DMS114 treated with DMSO at 0.1 percent for 48 hours (cell line): ENCODE data around the gene BPIFA1.

ENCODE experiments used
- DNase-seq: peaks from one replicate; lab custom pipeline; 2025; ENCODE audit not compliant: unreplicated experiment; lab: John Stamatoyannopoulos, UW

The BPIFA1 gene

DNA sequence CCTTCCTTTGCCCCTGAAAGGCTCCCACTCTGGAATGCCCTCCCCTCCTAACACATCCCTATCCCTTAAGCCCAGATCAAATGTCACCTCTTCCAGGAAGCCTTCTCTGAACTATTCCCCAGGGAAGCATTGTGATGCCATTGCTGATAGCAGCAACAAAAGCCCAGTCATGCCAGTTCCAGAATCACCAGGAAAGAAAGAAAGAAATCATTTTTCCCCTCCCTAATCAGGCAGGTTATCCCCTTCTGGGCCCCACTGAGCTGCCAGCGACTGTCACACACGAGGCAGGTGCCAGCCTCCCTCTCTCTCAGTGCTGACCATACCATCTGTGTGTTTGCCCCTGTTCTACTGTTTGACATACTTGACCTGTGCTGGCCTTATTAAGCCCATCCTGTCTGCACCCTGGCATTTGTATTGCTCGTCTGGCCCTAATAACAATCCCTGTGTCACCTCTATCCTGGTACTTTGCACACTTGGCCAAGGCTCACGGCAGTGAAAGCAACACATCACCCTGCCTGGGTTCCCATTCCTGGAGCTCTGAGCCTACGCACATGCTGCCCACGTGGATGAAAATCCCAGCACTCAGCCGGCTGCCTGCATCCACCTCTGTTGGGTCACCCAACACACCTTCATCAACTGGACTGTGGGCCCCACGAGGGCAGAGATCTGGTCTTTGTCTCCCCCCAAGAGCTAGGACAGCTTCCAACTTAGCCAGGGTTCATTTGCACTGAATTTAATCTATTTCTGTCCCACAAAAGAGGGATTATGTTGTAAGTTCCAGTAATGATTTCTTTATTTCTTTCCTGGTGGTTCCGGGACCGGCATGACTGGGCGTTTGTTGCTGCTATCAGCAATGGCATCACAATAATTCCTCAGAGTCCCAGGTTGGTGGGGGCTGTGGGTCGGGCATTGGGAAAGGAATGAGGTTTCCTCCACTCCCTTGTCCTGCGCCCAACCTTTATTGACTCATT lies 42.0 kb downstream of the BPIFA1 start:
- no peak for DNase-seq

DNA sequence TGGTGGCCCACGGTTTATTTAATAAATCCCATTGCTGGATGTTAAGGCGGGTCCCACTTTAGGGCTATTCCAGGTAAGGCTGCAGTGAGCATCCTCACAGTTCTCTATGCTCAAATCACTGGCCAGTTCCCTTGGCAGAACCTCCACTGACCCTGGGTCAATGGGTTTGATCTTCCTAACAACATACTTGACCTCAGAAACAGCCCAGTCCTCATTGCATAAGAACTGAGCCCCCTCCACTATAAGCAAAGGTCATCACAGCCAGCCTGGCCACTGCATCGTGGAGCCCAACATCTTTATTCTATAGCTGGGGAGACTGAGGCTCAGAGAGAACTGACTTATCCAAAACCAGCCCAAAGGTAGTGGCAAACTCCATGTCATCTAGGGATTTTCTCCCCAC lies 42.9 kb downstream of the BPIFA1 start:
- no peak for DNase-seq

DNA sequence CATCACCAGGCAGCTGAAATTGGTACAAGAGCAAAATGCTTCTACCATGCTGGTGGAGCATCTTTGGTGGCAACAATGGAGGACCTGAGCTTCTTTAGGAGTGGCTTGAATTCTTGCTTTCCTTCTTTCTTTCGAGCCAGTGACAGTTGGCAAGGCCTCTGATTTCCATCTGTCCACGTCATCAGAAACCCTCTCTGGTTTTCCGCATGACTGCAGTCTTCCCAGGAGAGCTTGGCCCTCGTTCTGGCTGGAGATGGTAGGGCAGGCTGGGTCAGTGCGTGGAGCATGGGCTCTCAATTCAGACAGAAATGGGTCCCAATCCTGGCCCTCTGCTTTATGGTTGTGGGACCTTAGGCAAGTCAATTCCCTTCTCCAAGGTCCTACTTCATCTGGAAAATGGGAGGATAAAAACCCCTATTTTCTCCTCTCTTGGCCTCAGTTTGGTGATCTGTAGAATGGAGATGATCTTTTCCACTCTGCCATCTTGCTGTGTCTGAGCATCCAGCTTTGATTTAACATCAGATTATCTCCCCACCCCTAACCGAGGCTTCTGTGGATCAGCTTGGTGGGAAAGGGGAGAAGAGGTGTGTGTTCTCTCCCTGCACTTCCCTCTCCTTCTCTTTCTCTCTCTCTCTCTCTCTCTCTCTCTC lies 43.6 kb downstream of the BPIFA1 start:
- DNase-seq: no peak

DNA sequence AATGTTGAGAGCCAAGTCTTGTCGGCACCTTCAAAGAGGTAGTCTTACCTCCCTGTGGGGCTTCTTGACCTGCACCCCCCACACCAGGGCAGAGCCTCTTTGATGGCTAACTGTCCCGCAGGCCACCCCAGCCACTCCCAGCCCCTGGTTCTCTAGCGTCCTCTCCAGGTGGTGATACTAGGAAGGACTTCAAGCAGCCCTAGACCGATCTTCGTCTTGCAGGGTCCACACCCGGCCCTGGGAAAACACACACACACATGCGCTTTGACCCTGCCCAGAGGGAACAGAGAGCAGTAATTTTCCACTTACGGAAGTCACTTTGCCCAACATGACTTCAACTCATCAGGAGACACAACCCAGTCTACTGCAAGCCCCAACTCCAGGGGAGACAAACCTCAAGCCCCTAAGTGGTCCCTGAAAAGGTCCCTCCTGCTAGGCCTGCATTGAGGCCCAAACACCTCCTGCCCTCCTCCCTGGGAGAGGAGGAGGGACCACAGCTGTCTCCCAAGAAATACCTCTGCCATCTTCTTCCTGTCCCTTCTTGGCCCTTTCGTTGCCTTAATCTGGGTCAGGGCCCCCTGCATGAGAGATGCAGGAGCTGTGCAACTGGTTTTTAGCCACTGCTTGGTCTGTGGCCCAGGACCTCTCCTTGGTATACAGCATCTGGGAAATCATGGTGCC lies 44.3 kb downstream of the BPIFA1 start:
- no peak for DNase-seq

DNA sequence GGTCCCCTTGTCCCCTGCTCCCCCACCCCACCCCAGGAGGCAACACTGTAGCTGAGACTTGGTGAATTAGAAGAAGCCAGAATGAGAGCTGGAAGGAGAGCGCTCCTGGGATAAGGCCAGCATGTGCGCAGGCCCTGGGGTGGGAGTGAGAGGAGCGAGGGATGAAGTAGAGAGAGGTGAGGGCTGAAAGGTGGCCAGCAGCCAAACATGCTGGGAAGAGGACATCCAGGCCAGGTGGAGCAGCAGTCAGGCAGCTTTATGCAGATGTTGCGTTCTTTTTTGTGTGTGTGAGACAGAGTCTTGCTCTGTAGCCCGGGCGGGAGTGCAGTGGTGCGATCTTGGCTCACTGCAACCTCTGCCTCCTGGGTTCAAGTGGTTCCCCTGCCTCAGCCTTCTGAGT lies 45.0 kb downstream of the BPIFA1 start:
- DNase-seq: no peak

DNA sequence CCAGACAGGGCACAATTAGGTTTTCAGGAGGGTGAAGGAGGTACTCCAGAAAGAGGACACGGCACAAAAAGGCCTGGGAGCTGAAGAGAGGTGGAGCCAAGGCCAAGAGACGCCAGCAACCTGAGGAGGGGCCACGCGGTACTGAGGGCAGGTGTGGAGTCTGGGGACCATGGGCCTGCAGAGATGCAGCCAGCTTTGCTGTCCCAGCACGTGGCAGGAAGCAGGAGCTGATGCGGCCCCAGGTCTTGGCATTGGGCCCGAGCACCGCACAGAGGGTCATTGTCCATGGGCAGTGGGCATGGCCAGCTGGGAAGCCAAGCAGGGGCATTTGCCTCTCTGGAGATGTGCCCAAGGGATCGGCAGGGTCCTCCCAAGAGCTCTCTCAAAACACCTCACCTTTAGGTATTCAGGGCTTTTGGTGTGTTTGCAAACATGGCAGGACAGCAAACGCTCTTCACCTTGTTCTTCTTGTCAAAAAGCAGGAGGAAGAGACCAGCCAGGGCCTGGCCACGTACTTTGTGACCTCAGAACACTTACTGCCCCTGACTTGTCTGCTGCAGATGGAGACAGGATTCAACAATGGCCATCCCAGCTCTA lies 45.9 kb downstream of the BPIFA1 start:
- no peak for DNase-seq

DNA sequence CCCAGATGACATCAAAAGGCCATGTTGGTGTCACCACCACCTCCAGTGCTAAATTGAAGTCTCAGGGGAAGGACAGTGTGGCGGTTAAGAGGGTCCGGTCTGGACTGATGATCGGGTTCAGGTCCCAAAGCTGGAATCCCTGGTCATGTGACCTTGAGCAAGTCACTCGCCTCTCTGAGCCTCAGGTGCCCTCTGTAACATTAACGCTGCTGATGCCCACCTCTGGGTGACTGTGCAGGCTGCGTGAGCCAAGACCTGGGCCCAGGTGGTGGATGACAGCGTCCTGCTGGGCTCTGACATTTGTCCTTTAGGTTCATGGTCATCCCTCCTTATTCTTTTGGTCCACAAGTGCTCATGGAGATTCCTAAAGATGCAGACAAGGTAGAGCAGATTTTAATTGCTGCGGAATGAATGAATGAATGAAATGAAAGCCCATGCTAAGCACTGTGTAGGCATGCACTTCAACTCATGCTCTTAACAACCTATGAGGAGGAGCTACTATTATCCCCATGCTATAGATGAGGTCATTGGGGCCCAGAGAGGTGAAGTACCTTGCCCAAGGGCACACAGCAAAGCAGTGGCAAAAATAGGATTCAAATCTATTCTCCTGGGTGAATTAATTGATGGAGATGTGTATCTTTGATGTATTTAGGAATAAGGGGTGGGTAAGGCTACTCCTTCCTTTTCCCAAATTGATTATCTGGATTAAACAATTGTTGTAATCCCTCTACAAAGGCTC lies 46.6 kb downstream of the BPIFA1 start:
- no peak for DNase-seq

DNA sequence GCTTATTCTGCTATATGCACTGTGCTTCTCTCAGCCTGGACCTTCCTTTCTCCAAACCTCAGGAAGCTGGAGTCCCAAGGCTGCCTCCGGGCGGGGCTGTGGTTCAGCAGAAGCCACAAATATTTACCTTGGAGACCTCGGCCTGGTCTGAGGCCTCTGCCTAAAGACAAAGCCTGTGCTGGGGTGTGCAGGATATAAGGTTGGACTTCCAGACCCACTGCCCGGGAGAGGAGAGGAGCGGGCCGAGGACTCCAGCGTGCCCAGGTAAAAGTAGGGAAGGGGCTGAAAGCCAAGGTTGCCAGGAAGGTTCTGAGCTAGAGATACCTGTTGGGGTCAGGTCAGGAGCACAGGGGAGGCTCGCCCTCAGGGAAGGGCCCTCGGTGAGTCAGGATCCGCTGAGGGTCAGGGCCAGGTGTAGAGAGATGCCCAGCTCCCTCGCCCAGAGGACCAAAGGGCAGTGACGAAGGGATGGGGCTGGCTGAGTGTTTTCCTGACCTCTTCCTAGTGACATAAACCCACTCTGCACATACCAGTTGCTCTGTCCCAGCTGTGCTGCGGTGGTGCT lies 47.3 kb downstream of the BPIFA1 start, which contains the start of gene BPIFB1:
Gene BPIFB1 (plus strand): TSS at position 224 of the 565 bp plus-strand sequence. CDS start 2,860 bp downstream, outside the sequence.
- no peak for DNase-seq

DNA sequence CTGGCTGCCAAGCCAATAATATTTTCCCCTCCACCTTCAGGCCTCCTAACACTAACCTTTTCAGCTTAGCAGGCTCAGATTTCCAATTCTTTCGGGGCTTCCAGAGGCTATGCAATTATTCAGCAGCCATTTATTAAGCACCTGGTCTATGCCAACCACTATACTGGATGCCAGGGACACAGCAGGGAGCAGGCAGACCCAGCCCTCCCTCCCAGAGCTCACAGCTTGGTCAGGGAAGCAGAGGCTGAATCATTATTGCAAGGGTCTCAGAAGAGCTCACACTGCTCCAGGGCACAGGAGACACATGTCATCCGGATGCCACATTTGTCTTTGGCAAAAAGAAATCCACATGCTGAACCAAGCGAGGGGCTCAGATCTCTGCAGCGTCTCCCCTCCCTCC lies 48.5 kb downstream of the BPIFA1 start:
- no peak for DNase-seq

DNA sequence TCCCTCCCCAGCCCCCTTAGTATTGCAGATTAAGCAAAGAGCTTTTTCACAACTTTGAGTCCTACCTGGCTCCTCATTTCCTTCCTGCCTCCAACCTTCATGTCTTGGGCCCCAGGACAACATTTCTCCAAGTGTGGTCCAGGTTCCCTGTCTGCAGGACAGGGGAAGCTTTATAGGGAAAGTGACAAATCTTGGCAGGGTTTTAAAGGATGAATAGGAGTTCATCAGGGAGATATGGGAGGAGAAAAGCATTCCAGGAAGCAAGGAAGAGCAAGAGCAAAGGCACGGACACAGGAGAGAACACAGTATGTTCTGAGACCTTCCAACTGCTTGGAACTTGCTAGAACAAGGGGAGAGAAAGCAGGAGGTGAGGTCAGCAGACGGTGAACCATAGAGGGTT lies 49.1 kb downstream of the BPIFA1 start:
- no peak for DNase-seq

DNA sequence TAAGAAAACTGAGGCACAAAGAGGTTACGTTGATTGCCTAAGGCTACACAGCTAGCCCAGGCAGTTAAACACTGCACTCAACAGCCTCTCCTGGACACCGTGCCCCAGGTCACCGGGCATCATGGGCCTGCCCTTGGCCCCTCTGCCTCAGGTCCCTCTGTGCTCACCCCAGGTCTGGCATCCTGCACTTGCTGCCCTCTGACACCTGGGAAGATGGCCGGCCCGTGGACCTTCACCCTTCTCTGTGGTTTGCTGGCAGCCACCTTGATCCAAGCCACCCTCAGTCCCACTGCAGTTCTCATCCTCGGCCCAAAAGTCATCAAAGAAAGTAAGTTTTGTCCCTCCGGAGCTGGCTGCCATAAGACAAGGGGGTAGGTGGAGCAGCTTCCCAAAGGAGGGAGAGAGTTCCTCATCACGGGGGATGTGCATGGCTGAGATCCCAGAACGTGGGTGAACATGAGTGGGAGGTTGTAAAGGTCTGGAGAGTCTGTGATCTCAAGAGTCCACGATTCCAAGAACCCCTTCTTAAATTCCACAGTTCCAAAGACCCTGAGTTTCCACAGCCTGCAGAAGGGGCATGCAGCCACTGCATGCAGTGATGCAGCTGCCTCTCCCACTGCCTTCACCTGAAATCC lies 50.2 kb downstream of the BPIFA1 start:
- DNase-seq: no peak

DNA sequence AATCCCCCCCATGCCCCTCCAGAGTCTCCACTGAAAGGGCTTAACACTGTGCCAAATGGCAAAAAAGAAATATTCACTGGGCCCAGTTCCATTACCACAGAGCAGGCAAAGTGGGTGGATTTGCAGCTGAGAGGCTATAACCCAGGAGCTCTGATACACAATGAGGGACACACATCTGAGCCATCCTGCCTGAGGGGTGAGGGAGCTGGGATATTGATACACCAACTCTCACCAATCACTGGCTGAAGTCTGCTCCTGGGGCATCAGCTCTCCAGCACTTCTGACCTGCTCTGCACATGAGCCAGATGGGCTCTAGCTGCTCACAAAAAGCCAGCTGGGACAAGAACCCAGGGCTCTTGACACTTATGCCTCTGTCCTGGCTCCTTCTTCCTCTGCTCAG lies 52.1 kb downstream of the BPIFA1 start:
- no peak for DNase-seq

DNA sequence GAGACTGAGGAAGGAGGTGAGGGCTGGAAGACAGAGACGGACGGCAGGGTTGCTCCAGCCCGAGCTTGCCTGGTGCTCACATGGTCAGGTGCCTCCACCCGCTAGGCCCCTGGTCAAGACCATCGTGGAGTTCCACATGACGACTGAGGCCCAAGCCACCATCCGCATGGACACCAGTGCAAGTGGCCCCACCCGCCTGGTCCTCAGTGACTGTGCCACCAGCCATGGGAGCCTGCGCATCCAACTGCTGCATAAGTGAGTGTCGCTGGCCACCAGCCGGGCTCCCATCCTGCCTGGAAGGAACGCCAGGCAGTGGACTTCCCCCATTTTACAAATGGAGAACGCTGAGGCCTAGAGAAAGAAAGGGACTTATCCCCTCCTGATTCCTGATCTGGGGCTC lies 55.1 kb downstream of the BPIFA1 start:
- no peak for DNase-seq

DNA sequence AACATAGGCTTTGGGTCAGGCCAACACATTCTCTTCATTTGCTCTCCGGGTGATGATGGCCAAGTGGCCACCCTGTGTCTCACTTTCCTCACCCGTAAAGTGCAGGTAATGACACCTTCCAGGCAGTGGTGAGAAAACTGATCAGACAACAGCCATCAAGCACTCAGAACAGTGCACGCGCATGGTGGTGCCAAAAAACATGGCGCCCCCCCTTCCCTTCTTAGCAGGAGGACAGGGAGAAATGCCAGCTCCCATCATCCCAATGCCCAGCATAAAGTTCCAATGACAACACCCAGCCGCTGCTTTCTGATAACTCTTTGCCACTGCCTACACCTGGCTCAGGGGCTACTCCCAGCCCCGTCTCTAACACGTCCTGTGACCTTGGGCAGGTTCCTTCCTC lies 55.6 kb downstream of the BPIFA1 start:
- DNase-seq: no peak

DNA sequence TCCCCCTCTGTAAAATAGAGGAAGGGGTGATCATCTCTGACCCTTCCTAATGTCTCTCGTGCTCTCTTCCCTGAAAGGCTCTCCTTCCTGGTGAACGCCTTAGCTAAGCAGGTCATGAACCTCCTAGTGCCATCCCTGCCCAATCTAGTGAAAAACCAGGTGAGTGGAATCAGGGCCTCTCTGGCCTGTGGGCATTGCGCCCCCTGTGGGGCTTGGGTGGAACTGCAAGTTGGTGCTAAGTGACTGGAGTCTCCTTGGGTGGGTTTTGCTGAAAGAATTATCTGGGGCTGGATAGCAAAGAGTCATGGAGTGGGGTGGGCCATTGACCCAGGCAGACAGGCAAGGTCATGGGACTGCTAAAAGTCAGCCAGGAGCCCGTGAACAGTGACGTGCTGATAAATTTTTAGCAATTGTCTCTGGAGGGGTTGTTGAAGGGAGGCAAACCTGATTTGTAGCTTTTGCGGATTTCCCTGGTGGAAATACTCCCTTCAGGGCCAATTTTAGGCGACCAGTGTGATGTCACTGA lies 56.1 kb downstream of the BPIFA1 start:
- no peak for DNase-seq
